ENCODE measurements around the gene ZDHHC24.
"Not testable (repeated sequence)": the region's sequence is repeated elsewhere in the genome, so short reads cannot be mapped to it uniquely, and the experiment has no call there.

The ZDHHC24 gene

DNA sequence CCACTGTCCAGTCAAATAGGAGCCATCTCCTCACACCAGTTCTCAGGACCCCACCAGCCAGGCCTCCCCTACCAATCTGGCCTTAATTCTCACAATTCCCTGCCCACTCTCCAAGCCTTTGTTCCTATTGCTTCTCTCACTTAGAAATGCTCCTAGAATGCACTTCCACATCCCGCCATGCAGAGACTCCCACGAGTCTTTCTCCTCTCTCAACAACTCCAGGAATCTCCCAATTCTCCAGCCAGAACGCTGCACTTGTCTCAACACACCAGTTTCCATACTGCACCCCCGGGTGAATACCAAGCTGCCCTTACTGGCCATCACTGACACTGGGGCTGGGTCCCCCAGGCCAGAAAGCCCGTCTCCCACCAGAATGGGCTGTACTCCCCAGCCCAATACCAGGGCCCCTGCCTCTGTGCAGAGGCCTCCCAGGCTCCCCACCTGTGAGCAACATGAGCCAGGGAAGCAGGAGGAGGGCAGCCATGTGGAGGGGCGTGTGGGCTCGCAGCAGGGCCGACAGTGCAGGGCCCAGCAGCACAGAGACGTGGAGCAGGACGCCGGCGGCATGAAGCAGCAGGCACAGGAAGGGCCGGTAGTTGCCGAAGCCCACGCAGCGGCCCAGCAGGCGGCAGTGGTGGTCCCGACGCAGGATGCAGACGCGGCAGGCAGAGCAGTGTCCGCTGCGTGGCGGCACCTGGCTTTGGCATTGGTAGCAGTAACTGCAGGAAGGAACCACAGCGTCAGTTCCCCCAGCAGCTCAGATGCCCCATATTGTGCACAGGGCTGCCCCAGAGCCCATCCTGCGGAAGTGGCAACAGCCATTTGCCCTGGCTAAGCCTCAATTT lies 2.4 kb downstream of the ZDHHC24 start:
- peak; percentile 90 for DNase-seq

DNA sequence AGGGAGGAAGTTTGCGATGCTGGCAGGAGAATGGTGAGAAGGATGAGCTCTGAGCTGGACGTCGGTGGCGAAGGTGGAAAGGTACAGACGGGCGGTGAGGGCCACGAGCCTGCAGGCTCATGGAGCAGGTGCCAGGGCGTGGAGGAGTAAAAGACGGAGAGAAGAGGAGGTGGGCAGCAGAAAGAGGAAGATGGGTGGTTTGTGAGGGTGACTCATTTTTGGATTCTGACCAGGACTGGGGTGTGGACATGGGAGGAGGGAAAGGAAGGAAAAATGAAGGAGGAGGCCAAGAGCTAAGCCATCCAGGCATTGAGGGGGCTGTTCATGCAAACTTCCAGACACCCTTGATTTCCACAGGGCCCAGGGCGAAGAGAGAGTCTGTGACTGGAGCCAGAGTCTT lies 3.5 kb downstream of the ZDHHC24 start:
- DNase-seq: no peak

GRCh38 chr11:66541892-66542291 lies 4.0 kb downstream of the ZDHHC24 start:
- DNase-seq: peak; percentile 40

GRCh38 chr11:66540598-66540997 lies 5.2 kb downstream of the ZDHHC24 start:
- DNase-seq: not testable (repeated sequence)

DNA sequence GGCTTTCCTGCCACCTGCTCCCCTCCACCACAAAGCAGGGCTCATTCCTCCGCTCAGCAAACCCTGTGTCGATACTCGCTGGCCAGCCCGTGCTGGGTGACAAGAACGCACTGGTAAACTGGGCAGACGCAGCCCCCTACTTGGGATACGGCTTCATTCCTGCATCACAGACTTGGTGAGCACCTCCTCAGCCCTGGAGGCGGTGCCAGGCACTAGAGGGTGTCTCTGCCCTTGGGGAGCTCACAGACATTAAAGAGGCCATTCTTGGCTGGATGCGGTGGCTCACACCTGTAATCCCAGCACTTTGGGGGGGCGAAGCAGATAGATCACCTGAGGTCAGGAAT lies 6.0 kb downstream of the ZDHHC24 start:
- no peak for DNase-seq

- peak; percentile 49 for DNase-seq
Observed at GRCh38 chr11:66539170-66539869, 6.5 kb downstream of the ZDHHC24 start.

GRCh38 chr11:66532784-66533183 lies 13.1 kb downstream of the ZDHHC24 start:
- no peak for DNase-seq

GRCh38 chr11:66531841-66532240 lies 14.0 kb downstream of the ZDHHC24 start:
- peak; percentile 44 for DNase-seq

DNA sequence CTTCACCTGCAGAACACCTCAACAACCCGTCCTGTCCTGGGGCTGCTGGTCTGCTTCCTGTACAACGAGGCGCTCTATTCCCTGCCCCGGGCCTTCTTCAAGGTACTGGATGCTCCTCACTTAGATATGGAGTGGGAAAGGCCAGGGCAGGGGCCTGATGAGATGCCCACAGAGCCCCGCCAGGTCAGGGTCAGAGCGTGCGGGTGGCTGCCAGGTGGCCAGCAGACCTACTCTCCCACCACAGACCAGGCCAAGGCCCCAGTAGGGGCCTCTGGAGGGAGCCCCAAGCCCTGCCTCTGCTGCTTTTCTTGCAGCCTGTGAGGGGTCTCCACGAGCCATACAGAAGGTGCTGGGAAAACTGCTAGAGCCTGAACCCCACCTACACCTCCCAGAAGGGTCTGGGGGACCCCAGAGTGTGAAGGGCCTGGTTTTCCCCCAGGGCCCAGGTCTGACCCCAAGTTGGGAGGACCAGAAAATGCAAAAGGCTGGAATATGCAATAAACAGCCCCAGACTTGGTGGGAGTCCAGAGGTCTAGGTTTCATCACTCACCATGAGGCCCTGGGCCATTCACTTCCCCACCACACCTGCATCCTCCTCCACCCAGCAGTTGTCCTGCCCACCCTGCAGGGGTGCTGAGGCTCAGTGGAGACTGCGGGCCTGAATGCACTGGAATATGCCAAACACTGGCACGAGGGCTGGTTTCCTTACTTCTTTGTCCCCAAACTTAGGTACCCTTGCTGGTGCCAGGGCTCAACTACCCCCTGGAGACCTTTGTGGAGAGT lies 14.7 kb downstream of the ZDHHC24 start:
- no peak for DNase-seq

DNA sequence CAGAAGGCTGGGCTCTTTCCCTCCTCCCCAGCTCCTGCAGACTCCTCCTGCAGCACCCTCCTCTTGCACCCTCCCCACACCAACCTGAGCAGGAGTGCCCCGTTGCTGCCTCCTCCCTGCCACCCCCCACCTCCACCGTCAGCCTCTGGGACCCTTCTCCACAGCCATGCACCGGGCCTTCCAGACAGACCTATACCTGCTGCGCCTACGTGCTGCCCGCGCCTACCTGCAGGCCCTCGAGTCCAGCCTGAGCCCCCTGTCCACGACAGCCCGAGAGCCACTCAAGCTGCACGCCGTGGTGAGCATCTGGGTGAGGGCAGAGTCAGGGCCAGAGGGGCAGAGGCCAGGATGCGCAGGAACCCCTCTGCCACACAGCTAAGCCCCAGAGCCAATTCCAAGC lies 16.2 kb downstream of the ZDHHC24 start:
- no peak for DNase-seq

DNA sequence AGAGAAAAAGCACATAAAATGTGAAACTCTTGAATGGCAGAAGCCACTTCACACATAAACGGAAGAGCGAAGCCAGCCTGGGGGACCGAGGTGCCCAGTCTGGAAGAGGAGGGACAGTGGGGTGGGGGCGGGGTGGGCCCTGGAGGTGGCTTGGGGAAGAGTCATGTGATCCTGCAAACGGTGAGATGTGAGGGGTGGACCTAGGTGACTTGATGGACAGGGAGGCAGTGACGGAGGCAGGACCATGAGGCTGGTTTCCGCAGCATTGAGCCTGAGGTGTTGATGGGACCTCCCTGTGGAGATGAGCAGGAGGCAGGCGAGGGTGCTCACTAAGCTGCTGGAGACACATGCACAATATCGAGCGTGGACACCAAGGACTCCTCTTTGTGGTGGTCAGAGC lies 16.8 kb downstream of the ZDHHC24 start:
- no peak for DNase-seq

GRCh38 chr11:66524304-66525040 lies 21.4 kb downstream of the ZDHHC24 start:
- DNase-seq: no peak

GRCh38 chr11:66523611-66524010 lies 22.2 kb downstream of the ZDHHC24 start:
- DNase-seq: no peak

DNA sequence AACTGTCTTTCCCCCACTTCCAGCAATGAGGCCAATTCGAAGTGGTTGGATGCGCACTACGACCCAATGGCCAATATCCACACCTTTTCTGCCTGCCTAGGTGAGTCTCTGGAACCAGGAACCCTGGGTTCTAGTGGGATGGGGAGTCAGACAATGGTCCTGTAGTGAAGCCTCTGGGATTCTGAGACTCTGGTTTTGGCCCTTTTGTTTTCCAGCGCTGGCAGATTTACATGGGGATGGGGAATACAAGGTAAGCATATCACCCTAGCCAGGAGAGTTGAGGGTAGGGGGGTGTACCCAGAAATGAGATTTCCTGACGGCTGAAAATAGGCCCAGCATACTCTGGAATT lies 34.9 kb downstream of the ZDHHC24 start:
- DNase-seq: no peak

- peak; percentile 94 for DNase-seq
Observed at GRCh38 chr11:66510271-66510989, 35.4 kb downstream of the ZDHHC24 start, which contains the start of gene BBS1. Gene BBS1, plus strand, starts transcription at chr11:66510635. Its CDS starts 25 bp downstream, at chr11:66510660.

DNA sequence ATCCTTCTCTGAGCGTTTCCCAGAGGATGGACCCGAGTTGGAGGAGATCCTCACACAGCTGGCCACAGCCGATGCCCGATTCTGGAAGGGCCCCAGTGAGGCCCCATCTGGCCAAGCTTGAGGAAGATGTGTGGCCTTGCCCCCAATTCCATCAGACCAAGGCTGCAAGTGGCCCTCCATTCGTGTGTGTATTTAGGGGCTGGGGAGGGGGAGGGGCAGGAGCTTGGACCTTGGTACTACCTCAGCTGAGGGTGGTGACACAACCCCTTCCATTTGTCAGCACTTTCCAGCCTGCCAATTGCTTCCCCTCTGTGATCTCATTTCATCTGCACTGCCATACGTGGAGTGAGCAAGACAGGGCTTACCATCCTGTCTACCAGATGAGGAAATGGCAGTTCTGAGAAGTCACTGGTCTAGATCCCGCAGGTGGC lies 36.7 kb downstream of the ZDHHC24 start:
- no peak for DNase-seq

GRCh38 chr11:66505276-66505816 lies 40.5 kb downstream of the ZDHHC24 start:
- DNase-seq: no peak

DNA sequence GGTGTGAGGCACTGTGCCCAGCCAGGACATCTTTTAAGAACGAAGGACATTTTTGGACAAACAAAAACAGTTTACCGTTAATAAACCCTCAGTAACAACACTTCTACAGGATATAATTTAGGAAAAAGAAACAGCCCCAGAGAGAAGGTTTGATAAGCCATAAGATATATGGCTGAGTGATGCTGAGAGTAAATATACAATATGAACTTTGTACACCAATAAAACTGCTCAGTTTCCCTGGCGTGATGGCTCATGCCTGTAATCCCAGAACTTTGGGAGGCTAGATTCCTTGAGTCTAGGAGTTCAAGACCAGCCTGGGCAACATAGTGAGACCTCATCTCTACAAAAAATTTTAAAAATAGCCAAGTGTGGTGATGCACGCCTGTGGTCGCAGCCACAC lies 47.3 kb downstream of the ZDHHC24 start:
- DNase-seq: no peak

- DNase-seq: no peak
Observed at GRCh38 chr11:66497206-66497605, 48.6 kb downstream of the ZDHHC24 start.

DNA sequence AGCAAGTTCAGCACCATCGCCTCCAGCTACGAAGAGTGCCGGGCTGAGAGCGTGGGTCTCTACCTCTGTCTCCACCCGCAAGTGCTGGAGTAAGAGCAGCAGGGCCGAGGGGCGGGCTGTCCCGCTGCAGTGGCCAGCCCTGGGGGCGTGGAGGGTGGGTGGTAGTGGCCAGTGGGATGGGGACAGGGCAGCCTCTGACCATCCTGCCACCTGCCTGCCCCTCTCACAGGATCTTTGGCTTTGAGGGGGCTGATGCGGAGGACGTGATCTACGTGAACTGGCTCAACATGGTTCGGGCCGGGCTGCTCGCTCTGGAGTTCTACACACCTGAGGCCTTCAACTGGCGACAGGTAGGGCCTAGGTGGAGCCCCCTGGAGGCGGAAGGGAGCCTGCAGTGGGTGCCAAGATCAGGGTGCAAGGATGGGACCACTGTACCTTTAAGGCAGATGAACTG lies 50.4 kb downstream of the ZDHHC24 start:
- no peak for DNase-seq

GRCh38 chr11:66494935-66495334 lies 50.9 kb downstream of the ZDHHC24 start:
- DNase-seq: no peak

GRCh38 chr11:66494458-66494857 lies 51.4 kb downstream of the ZDHHC24 start:
- DNase-seq: no peak

All from islet precursor cell (in vitro differentiated cells).